Liver (tissue), 9 donors: ENCODE measurements around the gene CWC22. TPM values are rescaled to one million over a fixed set of nuclear protein-coding genes. Genes with fewer than 3 reads are reported as not detected.

Experiments used
- DNase-seq: peaks from one replicate; pipeline ENCODE4 v3.0.0-alpha.2; 2017; ENCODE audit warnings: low spot score
- H3K27ac ChIP-seq, 2 donors: one replicate each; pipeline ENCODE4 v1.7.0; 2013; ENCODE audit warnings: inconsistent platforms in 2 of 2, low read length in 2 of 2, control low read depth in 1 of 2, low read depth in 1 of 2, mild to moderate bottlenecking in 1 of 2
- H3K27me3 ChIP-seq, 4 donors: one replicate each; pipeline versions ENCODE4 v1.6.1 to v1.7.0; 2013; ENCODE audit warnings: low read length in 3 of 4, inconsistent platforms in 1 of 4, mild to moderate bottlenecking in 1 of 4, moderate library complexity in 1 of 4; ENCODE audit not compliant: control insufficient read depth in 4 of 4, insufficient read depth in 4 of 4
- H3K36me3 ChIP-seq, 4 donors: one replicate each; pipeline versions ENCODE4 v1.6.1 to v1.7.0; 2013; ENCODE audit warnings: low read length in 3 of 4, mild to moderate bottlenecking in 3 of 4, low read depth in 1 of 4, moderate library complexity in 1 of 4; ENCODE audit not compliant: control insufficient read depth in 4 of 4, insufficient read depth in 3 of 4
- H3K4me1 ChIP-seq, 4 donors: one replicate each; pipeline versions ENCODE4 v1.6.1 to v1.7.0; 2013; ENCODE audit warnings: low read length in 3 of 4, mild to moderate bottlenecking in 3 of 4, moderate library complexity in 1 of 4; ENCODE audit not compliant: control insufficient read depth in 4 of 4, insufficient read depth in 4 of 4
- H3K4me3 ChIP-seq, 3 donors: one replicate each; pipeline versions ENCODE4 v1.6.1 to v1.7.0; 2013; ENCODE audit warnings: low read length in 3 of 3, control low read depth in 1 of 3, low read depth in 1 of 3, mild to moderate bottlenecking in 1 of 3
- H3K9ac ChIP-seq, 2 donors: one replicate each; pipeline ENCODE4 v1.7.0; 2013; ENCODE audit warnings: low read length in 2 of 2, mild to moderate bottlenecking in 2 of 2, moderate library complexity in 2 of 2, control low read depth in 1 of 2, low read depth in 1 of 2
- H3K9me3 ChIP-seq, 4 donors: one replicate each; pipeline versions ENCODE4 v1.6.1 to v1.7.0; 2013; ENCODE audit warnings: low read length in 3 of 4; ENCODE audit not compliant: control insufficient read depth in 4 of 4
- ATF3 ChIP-seq: IDR thresholded peaks from 2 replicates; pipeline ENCODE4 v1.6.1; 2016; ENCODE audit warnings: antibody characterized with exemption
- CTCF ChIP-seq: fragments of 150-350 bp; IDR thresholded peaks from 2 replicates; pipeline ENCODE4 v1.5.1; 2017; ENCODE audit warnings: improper control_type of control experiment, low read depth, low read length; ENCODE audit not compliant: missing input control
- EGR1 ChIP-seq, 2 donors: IDR thresholded peaks; 2 replicates each; pipeline ENCODE4 v1.6.1; 2016 to 2018; ENCODE audit warnings: antibody characterized with exemption in 2 of 2, low read depth in 2 of 2
- FOXA1 ChIP-seq: IDR thresholded peaks from 2 replicates; pipeline ENCODE4 v1.6.1; 2016; ENCODE audit warnings: antibody characterized with exemption
- FOXA2 ChIP-seq: IDR thresholded peaks from 2 replicates; pipeline ENCODE4 v1.6.1; 2016; ENCODE audit warnings: antibody characterized with exemption
- GABPA ChIP-seq, 2 donors: IDR thresholded peaks in 1 of 2; conservative IDR thresholded peaks in 1 of 2; 2 replicates each; pipeline ENCODE4 v1.6.1; 2016; ENCODE audit warnings: antibody characterized with exemption in 2 of 2, mild to moderate bottlenecking in 1 of 2, moderate library complexity in 1 of 2
- HNF4A ChIP-seq, 2 donors: conservative IDR thresholded peaks; 2 replicates each; pipeline ENCODE4 v1.6.1; 2016; ENCODE audit warnings: antibody characterized with exemption in 2 of 2, mild to moderate bottlenecking in 2 of 2
- HNF4G ChIP-seq: IDR thresholded peaks from 2 replicates; pipeline ENCODE4 v1.6.1; 2016; ENCODE audit warnings: antibody characterized with exemption
- JUND ChIP-seq, 2 donors: IDR thresholded peaks; 2 replicates each; pipeline ENCODE4 v1.6.1; 2016; ENCODE audit warnings: antibody characterized with exemption in 2 of 2
- NR2F2 ChIP-seq: IDR thresholded peaks from 2 replicates; pipeline ENCODE4 v1.6.1; 2016; ENCODE audit warnings: antibody characterized with exemption
- RAD21 ChIP-seq, 2 donors: IDR thresholded peaks; 2 replicates each; pipeline ENCODE4 v1.6.1; 2016; ENCODE audit warnings: antibody characterized with exemption in 2 of 2, mild to moderate bottlenecking in 2 of 2
- RXRA ChIP-seq, 2 donors: IDR thresholded peaks; 2 replicates each; pipeline ENCODE4 v1.6.1; 2017 to 2018; ENCODE audit warnings: antibody characterized with exemption in 2 of 2, mild to moderate bottlenecking in 1 of 2
- SP1 ChIP-seq: IDR thresholded peaks from 2 replicates; pipeline ENCODE4 v1.6.1; 2018; ENCODE audit warnings: antibody characterized with exemption, mild to moderate bottlenecking
- TAF1 ChIP-seq: conservative IDR thresholded peaks from 2 replicates; pipeline ENCODE4 v1.6.1; 2016; ENCODE audit warnings: antibody characterized with exemption, mild to moderate bottlenecking
- YY1 ChIP-seq: IDR thresholded peaks from 2 replicates; pipeline ENCODE4 v1.6.1; 2016; ENCODE audit warnings: antibody characterized with exemption, mild to moderate bottlenecking
- ZBTB33 ChIP-seq: IDR thresholded peaks from 2 replicates; pipeline ENCODE4 v1.6.1; 2016; ENCODE audit warnings: antibody characterized with exemption
- WGBS: extraction: QIAGEN DNeasy Blood & Tissue Kit; methylation state at CpG from one replicate; pipeline ENCODE4 v1.1.7; 2013; 5-methylcytosine and 5-hydroxymethylcytosine counted together
- polyA plus RNA-seq, 2 donors: library from polyadenylated mRNA; stranded (reverse) in 1 of 2; unstranded in 1 of 2; fragments of 200-250 nt in 1 of 2; fragments of >200 nt in 1 of 2; fragmentation: Nextera tagmentation in 1 of 2; extraction: Ambion mirVana in 1 of 2; gene quantifications; one replicate each; pipeline versions ENCODE4 v1.2.1 to v1.2.3, GENCODE V29; 2013 to 2015
- total RNA-seq, 2 donors: library from RNA; depleted of rRNA; stranded (reverse); fragments of >200 nt; gene quantifications; one replicate each; pipeline ENCODE4 v1.2.3, GENCODE V29; 2014
- TF ChIP-seq, protein P1 (sequence below): IDR thresholded peaks from 2 replicates; pipeline ENCODE4 v1.6.1; 2016; ENCODE audit warnings: antibody characterized with exemption
- donor health status: healthy.
- donor health status: healthy.
- donor health status: healthy.
- donor health status: healthy.
- donor health status: healthy.

CWC22 gene
- total and polyA plus RNA-seq, 4 donors: 4.4 to 12.0 (median 7.7) TPM

- TF ChIP-seq ATF3 (no peak), CTCF (no peak), TAF1 (no peak), GABPA (IDR thresholded peaks at IDR 0.05 in 1 of 2, conservative IDR thresholded peaks at IDR 0.05 in 1 of 2) (no peak), FOXA2 (no peak), HNF4G (no peak), SP1 (no peak), HNF4A (conservative IDR thresholded peaks at IDR 0.05) (no peak), NR2F2 (no peak)
Measured at GRCh38 chr2:180029575-180029974, 22.5 kb upstream of the CWC22 start (continued).

GRCh38 chr2:180021850-180022249 is 14.8 kb upstream of the CWC22 start:
- Histone ChIP-seq H3K9me3 (no peaks in the 10 kb centered on the region), H3K4me1 (no peaks in the 10 kb centered on the region), H3K27ac (no peak overlapping the region), H3K4me3 (no peak overlapping the region), H3K36me3 (no peaks in the 10 kb centered on the region), H3K9ac (no peak overlapping the region), H3K27me3 (peaks cover 0 to 4% (median 0%) of the 10 kb centered on the region in 4 donors)
- TF ChIP-seq JUND (IDR thresholded peaks at IDR 0.05): no peak
- TF ChIP-seq TAF1: no peak
- TF ChIP-seq RAD21 (IDR thresholded peaks at IDR 0.05): no peak
- no peak for TF ChIP-seq CTCF
- no peak for TF ChIP-seq RXRA (IDR thresholded peaks at IDR 0.05)
- TF ChIP-seq FOXA1: no peak
- TF ChIP-seq, protein P1, sequence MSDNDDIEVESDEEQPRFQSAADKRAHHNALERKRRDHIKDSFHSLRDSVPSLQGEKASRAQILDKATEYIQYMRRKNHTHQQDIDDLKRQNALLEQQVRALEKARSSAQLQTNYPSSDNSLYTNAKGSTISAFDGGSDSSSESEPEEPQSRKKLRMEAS: no peak
- no peak for TF ChIP-seq NR2F2
- no peak for TF ChIP-seq FOXA2
- TF ChIP-seq YY1: no peak
- TF ChIP-seq HNF4G: no peak
- TF ChIP-seq ATF3: no peak
- no peak for TF ChIP-seq ZBTB33
- no peak for TF ChIP-seq EGR1 (IDR thresholded peaks at IDR 0.05; ENCODE audit: low read depth in 2 of 2)
- TF ChIP-seq HNF4A (conservative IDR thresholded peaks at IDR 0.05): no peak
- TF ChIP-seq SP1: no peak
- no peak for TF ChIP-seq GABPA (IDR thresholded peaks at IDR 0.05 in 1 of 2, conservative IDR thresholded peaks at IDR 0.05 in 1 of 2)
- WGBS: 93% methylated on average over 23 of the region's 23 CpGs
- DNase-seq: no peak
